Natural killer cell (primary cell): ENCODE results near the gene MCAT. TPM values are rescaled to one million over a fixed set of nuclear protein-coding genes. Genes with fewer than 3 reads are reported as not detected.

Source experiments
- ATAC-seq, 3 donors: fragments of 150-1000 bp in 2 of 3; fragments of 200-7000 bp in 1 of 3; cut with Tn5 transposase; 1 replicate in 1 of 3; 2 replicates in 2 of 3; pipeline ENCODE4 v1.10.0; 2021; ENCODE audit warnings: mild to moderate bottlenecking in 2 of 3, moderate library complexity in 2 of 3
- DNase-seq, 2 donors: peaks; one replicate each; pipeline versions ENCODE4 v3.0.0 to v3.0.0-alpha.2; 2013 to 2021; ENCODE audit warnings: mixed read lengths in 1 of 2
- H3K27ac ChIP-seq: one replicate; pipeline ENCODE4 v1.5.1; 2013; ENCODE audit warnings: mild to moderate bottlenecking, low read length
- H3K27me3 ChIP-seq: one replicate; pipeline ENCODE4 v1.6.1; 2013; ENCODE audit warnings: low read length; ENCODE audit not compliant: control insufficient read depth, insufficient read depth
- H3K36me3 ChIP-seq: one replicate; pipeline ENCODE4 v1.6.1; 2013; ENCODE audit warnings: low read length; ENCODE audit not compliant: control insufficient read depth, insufficient read depth
- H3K4me1 ChIP-seq: one replicate; pipeline ENCODE4 v1.6.1; 2013; ENCODE audit warnings: low read length; ENCODE audit not compliant: control insufficient read depth, insufficient read depth
- H3K4me3 ChIP-seq: one replicate; pipeline ENCODE4 v1.5.1; 2013; ENCODE audit warnings: low read length
- H3K9me3 ChIP-seq: one replicate; pipeline ENCODE4 v1.6.1; 2013; ENCODE audit warnings: low read length; ENCODE audit not compliant: control insufficient read depth, insufficient read depth
- H3K27ac Mint-ChIP-seq, 2 donors: one replicate each; pipeline ENCODE4 v1.8.0; 2022; ENCODE audit warnings: mild to moderate bottlenecking in 2 of 2, mixed read lengths in 2 of 2, moderate library complexity in 1 of 2
- H3K27me3 Mint-ChIP-seq, 2 donors: one replicate each; pipeline ENCODE4 v1.8.0; 2022; ENCODE audit warnings: low read depth in 2 of 2, mixed read lengths in 2 of 2
- H3K36me3 Mint-ChIP-seq: one replicate; pipeline ENCODE4 v1.8.0; 2022; ENCODE audit warnings: mixed read lengths
- H3K4me1 Mint-ChIP-seq, 2 donors: one replicate each; pipeline ENCODE4 v1.8.0; 2022; ENCODE audit warnings: mixed read lengths in 2 of 2
- H3K4me3 Mint-ChIP-seq: one replicate; pipeline ENCODE4 v1.8.0; 2022; ENCODE audit warnings: mild to moderate bottlenecking, moderate library complexity, mixed read lengths
- H3K9me3 Mint-ChIP-seq, 2 donors: one replicate each; pipeline ENCODE4 v1.8.0; 2022; ENCODE audit warnings: mixed read lengths in 2 of 2
- CTCF ChIP-seq: fragments of 200-600 bp; IDR thresholded peaks from one replicate; pipeline ENCODE4 v1.8.0; 2022; ENCODE audit warnings: antibody characterized with exemption
- WGBS: methylation state at CpG from one replicate; pipeline ENCODE4 v1.1.7; 2013; ENCODE audit warnings: missing lambda C conversion rate; ENCODE audit not compliant: insufficient coverage; 5-methylcytosine and 5-hydroxymethylcytosine counted together
- intact Hi-C: fragments of 100-400 bp; cut with micrococcal nuclease; formaldehyde crosslinking; loops from one replicate; pipeline ENCODE4 v1.14.2; 2022
- total RNA-seq, 4 donors: library from RNA; stranded (reverse); fragments of 120-200 nt in 1 of 4; gene quantifications; one replicate each; pipeline versions ENCODE4 v1.2.3 to v1.2.4, GENCODE V29; 2013 to 2022

MCAT gene
- total RNA-seq, 3 donors from 2014 or later (not counting 1 experiment from before 2014, with no cell fraction given) = 6.5 to 12.4 (median 9.3) TPM

GRCh38 chr22:43187171-43188099 lies 44.2 kb upstream of the MCAT start:
- Mint-ChIP-seq H3K27me3 (no peaks in the 10 kb centered on the region), H3K27ac (peak overlapping the region; percentile 91 to 93), H3K4me1 (peaks cover 4 to 12% of the 10 kb centered on the region in 2 donors), H3K9me3 (no peaks in the 10 kb centered on the region), H3K36me3 (no peaks in the 10 kb centered on the region), H3K4me3 (peak overlapping the region; percentile 79)
- no peaks in the 10 kb centered on the region for H3K36me3 ChIP-seq
- DNase-seq (peak; percentile 94 to 99), ATAC-seq (peak; percentile 87 to 94 (median 89))
- peak overlapping the region; percentile 85 for H3K27ac ChIP-seq
- intact Hi-C loops = loop anchor here (2.0 to 5.0 kb wide), 3 partner anchors 35 to 570 kb away; partner anchors contain the start of gene TSPO
- no peaks in the 10 kb centered on the region for H3K27me3 ChIP-seq
- H3K9me3 ChIP-seq = no peaks in the 10 kb centered on the region
- peaks cover 19% of the 10 kb centered on the region for H3K4me1 ChIP-seq
- 4% methylated on average over 57 of the region's 86 CpGs for WGBS
- peak; percentile 51 for TF ChIP-seq CTCF
- peak overlapping the region; percentile 36 for H3K4me3 ChIP-seq

GRCh38 chr22:43186272-43187170 lies 43.3 kb upstream of the MCAT start, which contains the start of gene TTLL12:
TTLL12 (minus strand) TSS chr22:43187134; CDS start chr22:43187069, 65 bp downstream.
- peak within 1 kb of the TSS; percentile 79 for H3K4me3 Mint-ChIP-seq
- peak; percentile 55 to 80 for DNase-seq
- H3K4me3 ChIP-seq = peak within 1 kb of the TSS; percentile 57

GRCh38 chr22:43185860-43186261 lies 42.7 kb upstream of the MCAT start:
- peak overlapping the region in 1 of 2 donors; percentile 27 for H3K27ac Mint-ChIP-seq
- peak overlapping the region; percentile 56 for H3K4me3 Mint-ChIP-seq
- no peaks in the 10 kb centered on the region for H3K36me3 Mint-ChIP-seq
- no peak for TF ChIP-seq CTCF
- Histone ChIP-seq H3K27me3 (no peaks in the 10 kb centered on the region), H3K4me1 (peaks cover 19% of the 10 kb centered on the region), H3K9me3 (no peaks in the 10 kb centered on the region), H3K27ac (no peak overlapping the region), H3K4me3 (no peak overlapping the region), H3K36me3 (no peaks in the 10 kb centered on the region)
- peaks cover 9 to 16% of the 10 kb centered on the region in 2 donors for H3K4me1 Mint-ChIP-seq
- WGBS = 76% methylated on average over 12 of the region's 12 CpGs
- H3K9me3 Mint-ChIP-seq = no peaks in the 10 kb centered on the region
- no peaks in the 10 kb centered on the region for H3K27me3 Mint-ChIP-seq
- intact Hi-C loops = loop anchor here (2.0 to 5.0 kb wide), 3 partner anchors 34 to 569 kb away; partner anchors contain the start of gene TSPO
- ATAC-seq (no peak), DNase-seq (peak in 1 of 2 donors; percentile 17)

More at GRCh38 chr22:43186272-43187170, 43.3 kb upstream of the MCAT start, which contains the start of gene TTLL12:
- Mint-ChIP-seq H3K27me3 (no peaks in the 10 kb centered on the region), H3K36me3 (no peaks in the 10 kb centered on the region), H3K4me1 (peaks cover 9 to 16% of the 10 kb centered on the region in 2 donors), H3K27ac (peak within 1 kb of the TSS; percentile 91 to 93), H3K9me3 (no peaks in the 10 kb centered on the region)
- Histone ChIP-seq H3K27ac (peak within 1 kb of the TSS; percentile 85), H3K36me3 (no peaks in the 10 kb centered on the region), H3K4me1 (peaks cover 19% of the 10 kb centered on the region), H3K9me3 (no peaks in the 10 kb centered on the region), H3K27me3 (no peaks in the 10 kb centered on the region)
- WGBS = 3% methylated on average over 71 of the region's 87 CpGs
- peak; percentile 45 to 52 (median 50) for ATAC-seq
- intact Hi-C loops = loop anchor here (2.0 to 5.0 kb wide), 3 partner anchors 34 to 569 kb away; partner anchors contain the start of gene TSPO
- TF ChIP-seq CTCF = no peak
